Measurements from ENCODE around the gene TM4SF5.

The TM4SF5 gene, protein sequence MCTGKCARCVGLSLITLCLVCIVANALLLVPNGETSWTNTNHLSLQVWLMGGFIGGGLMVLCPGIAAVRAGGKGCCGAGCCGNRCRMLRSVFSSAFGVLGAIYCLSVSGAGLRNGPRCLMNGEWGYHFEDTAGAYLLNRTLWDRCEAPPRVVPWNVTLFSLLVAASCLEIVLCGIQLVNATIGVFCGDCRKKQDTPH

GRCh38 chr17:4771519-4772234, at the start of gene TM4SF5:
TM4SF5 (plus strand) TSS chr17:4771886; CDS start chr17:4771923, 37 bp downstream.
- peak; percentile 8 for DNase-seq (ENCODE audit: low read depth, low spot score)

- no peak for DNase-seq (ENCODE audit: low read depth, low spot score)
These were observed 48.9 kb upstream of the TM4SF5 start for GRCh38 chr17:4722678-4723240.

GRCh38 chr17:4724650-4725049, 47.0 kb upstream of the TM4SF5 start:
- DNase-seq (ENCODE audit: low read depth, low spot score): no peak

GRCh38 chr17:4725646-4726310, 45.9 kb upstream of the TM4SF5 start:
- DNase-seq (ENCODE audit: low read depth, low spot score): no peak

DNA sequence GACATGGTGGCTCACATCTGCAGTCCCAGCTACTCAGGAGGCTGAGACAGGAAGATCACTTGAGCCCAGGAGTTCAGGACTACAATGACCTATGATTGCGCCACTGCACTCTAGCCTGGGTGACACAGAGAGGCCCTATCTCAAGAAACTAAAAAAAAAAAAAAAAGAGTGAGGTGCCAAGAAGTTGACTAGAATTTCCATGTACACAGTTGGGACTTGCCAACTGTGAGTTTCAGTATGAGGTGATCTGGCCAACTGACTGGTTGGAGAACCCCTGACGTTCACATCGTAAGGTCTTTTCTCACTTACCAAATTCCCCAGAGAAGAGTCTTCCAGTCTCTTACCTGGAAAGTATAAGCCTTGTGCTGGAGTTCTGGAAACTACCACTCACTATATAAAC, 43.6 kb upstream of the TM4SF5 start:
- no peak for DNase-seq (ENCODE audit: low read depth, low spot score)

DNA sequence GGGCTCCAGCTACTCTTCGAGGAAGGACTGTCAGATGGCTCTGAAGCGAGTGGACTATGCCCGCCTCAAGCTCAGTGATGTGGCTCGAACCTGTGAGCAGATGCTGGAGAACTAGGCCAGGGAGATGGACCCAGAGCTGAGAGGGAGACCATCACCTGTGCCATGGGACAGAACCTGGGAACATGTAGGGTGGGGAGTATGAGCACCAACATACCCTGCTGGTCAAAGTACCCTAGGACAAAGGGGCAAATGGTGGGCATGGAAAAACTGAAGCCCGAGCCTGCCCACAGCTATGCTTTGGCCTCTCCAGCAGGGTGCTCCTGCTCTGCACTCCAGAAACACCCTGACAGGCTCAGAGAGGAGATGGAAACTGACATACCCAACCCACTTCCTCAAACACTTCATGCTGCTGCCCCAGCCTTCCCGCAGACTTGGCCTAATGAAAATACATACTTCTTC, 38.6 kb upstream of the TM4SF5 start:
- DNase-seq (ENCODE audit: low read depth, low spot score): no peak

GRCh38 chr17:4734857-4735475, 36.7 kb upstream of the TM4SF5 start:
- no peak for DNase-seq (ENCODE audit: low read depth, low spot score)

DNA sequence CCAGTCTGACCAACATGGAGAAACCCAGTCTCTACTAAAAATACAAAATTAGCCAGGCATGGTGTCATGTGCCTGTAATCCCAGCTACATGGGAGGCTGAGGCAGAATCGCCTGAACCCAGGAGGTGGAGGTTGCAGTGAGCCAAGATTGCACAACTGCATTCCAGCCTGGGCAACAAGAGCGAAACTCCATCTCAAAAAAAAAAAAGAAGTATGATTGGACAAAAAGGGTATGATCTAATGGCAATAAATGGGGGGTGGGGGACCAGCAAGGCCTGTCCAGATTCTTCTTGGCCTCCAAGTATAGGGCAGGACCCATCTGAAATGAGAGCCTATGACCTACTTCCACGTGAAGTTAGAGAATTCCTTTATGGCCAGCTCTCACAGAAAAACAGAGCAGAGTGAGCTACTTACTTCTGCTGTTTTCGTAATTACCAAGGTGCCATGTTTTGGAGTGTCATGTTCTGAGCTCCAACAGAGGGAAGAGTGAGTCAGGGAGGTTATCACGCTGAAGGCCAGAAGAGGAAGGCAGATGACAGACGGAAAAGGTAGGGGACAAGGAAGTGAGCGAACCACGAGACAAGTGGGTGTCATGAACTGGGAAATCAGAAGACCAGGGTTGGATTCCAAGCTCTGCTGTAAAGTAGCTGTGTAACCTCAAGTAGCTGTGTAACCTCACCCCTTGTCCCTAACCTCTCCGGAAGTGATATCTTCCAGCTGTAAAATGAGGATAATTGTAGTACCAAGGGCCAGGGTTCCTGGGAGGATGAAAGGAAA, 35.6 kb upstream of the TM4SF5 start:
- DNase-seq (ENCODE audit: low read depth, low spot score): no peak

DNA sequence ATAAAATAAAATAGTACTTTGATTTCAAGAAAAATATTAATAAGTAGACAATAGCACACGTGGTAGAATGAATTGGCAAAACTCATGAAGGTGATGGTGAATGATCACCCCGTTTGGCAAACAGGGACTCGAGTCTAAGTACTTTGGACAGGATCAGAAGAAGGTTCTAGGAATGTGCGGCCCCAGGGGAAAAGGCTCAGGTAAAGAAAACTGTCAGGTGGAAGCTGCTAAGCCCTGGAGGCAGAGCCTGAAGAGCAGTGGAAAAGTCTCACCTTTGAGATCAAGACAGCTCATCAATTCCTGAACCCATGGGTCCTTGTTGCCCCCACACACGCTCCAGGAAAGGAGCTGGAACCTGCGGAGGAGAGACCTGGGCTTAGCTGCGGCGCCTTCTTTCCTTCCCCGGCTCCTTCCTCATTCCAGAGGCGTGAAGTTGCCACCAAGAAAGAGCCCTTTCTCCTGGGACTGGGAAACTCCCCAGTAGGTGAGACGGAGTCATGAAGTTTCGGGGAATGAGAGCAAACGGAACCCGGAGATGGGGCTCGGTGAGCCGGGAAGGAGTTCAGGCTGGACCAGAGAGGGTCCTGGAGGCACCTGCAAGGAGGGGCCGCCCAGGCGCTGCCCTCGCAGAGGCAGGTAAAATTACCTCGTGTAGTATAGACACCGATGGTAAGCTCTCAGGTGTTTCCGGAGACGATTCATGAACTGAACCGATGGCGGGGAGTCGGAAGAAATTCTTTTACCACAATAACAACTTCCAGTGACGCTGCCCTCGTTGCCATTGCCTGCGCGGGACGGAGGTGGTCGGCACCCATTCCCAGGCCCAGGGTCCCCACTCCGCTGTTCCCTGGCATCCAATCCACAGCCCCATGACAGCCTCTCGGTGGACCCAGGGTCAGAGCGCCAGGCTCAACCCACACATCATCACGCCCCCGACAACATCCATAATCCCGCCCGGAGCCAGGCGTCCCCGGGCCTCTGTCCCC, 33.3 kb upstream of the TM4SF5 start:
- DNase-seq (ENCODE audit: low read depth, low spot score): no peak

DNA sequence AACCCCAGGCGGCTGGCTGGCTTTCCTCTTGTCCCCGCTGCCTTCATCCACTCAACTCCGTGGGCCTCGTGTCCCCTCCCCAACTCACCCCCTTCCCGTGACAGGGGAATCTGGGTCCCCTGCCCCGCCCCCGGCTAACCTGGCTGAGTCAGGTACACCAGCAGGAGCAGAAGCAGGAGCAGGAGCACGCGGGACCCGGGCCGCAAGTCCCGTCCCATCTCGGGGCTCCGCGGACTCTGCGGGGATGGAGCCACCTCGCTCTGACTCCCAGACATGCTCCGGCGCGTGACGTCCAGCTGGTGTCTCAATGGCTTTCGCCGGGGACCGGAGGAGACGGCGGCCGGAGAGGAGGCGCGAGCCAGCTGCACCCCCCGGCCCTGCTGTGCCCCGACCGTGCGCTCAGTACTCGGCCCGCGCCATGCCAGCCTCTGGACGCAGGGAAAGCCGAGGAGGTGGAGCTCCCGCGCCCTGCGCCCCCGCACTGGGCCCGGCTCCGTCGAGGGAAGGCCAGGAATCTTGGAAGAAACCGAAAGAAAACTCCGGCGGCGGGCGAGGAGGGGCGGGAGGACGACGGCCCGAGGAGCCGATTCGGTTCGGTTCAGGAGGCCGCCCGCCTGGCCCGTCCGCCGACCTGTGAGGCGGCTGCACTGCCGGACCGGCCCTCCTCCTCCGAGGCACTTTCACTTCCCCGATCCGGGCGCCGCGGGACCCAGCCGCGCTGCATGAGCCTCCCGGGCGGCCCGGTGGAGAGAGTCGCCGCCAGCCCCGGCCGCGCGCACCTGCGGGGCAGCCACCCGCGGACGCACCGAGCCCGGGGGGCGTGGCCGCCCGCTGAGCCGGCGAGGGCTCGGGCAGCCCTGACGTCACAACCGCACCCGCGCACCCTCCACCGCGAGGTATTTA, 32.3 kb upstream of the TM4SF5 start, which contains the start of the genes CXCL16 and ZMYND15:
CXCL16 (minus strand) TSS at position 807 of the 903 bp plus-strand sequence; CDS start at position 218, 589 bp downstream.
ZMYND15 (plus strand) TSS at position 712 of the 903 bp plus-strand sequence. CDS start 716 bp downstream, outside the sequence.
- peak; percentile 65 for DNase-seq (ENCODE audit: low read depth, low spot score)

GRCh38 chr17:4740025-4740351, 31.7 kb upstream of the TM4SF5 start:
- no peak for DNase-seq (ENCODE audit: low read depth, low spot score)

DNA sequence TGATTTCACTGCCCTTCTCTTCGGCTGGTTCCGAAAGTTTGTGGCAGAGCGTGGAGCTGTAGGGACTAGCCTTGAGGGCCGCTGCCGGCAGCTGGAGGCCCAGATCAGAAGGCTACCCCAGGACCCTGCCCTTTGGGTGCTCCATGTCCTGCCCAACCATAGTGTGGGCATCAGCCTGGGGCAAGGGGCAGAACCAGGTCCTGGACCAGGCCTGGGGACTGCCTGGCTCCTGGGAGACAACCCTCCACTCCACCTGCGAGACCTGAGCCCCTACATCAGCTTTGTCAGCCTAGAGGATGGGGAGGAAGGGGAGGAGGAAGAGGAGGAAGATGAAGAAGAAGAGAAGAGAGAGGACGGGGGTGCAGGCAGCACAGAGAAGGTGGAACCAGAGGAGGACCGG, 31.1 kb upstream of the TM4SF5 start:
- DNase-seq (ENCODE audit: low read depth, low spot score): no peak

- DNase-seq (ENCODE audit: low read depth, low spot score): no peak
These were observed 30.1 kb upstream of the TM4SF5 start for GRCh38 chr17:4741544-4741943.

DNA sequence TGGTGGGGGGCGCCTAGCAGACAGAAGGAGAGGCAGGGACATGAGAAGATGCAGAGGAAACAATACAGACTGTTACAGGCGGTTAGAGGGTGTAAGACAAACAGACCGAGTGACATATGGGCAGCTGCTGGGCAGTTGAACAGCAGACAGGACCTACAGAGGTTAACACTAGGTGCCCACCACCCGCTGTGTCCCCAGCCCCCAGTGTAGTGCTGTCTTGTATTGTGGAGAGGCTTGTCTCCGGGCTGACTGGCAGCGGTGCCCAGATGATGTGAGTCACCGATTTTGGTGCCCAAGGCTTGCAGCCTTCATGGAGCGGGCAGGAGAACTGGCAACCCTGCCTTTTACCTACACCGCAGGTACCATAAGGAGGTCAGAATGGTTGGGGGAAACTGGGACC, 29.6 kb upstream of the TM4SF5 start:
- no peak for DNase-seq (ENCODE audit: low read depth, low spot score)

DNA sequence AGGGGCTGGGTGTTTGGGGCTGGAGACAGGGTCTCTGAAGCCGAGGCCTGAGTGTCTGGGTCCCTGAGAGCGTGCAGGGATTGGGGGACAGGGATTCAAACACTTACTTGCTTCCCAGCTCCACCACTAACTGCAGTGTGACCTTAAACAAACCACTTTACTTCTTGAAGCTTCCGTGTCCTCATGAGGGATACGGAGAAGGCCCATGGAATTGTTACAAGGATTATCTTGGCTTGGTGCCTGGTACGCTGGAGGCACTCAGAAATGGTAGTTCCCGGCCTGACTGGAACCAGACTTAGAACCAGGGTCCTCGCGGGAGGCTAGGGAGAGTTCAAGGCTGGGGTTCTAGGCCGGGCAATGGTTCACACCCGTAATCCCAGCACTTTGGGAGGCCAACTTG, 29.1 kb upstream of the TM4SF5 start:
- no peak for DNase-seq (ENCODE audit: low read depth, low spot score)

GRCh38 chr17:4743216-4743615, 28.5 kb upstream of the TM4SF5 start:
- no peak for DNase-seq (ENCODE audit: low read depth, low spot score)

DNA sequence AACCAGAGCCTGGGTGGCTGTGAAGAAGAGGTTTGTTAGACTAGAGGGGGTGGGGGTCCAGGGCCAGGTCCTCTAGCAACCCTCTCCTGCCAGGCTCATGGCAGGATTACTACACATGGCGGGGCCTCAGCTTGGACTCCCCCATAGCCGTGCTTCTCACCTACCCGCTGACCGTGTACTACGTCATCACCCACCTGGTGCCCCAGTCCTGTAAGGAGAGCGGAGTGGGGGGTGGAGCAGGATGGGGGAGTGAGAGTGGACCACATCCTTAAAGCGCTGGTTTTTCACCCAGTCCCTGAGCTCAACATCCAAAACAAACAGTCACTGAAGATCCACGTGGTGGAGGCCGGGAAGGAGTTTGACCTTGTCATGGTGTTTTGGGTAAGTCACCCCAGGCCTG, 27.8 kb upstream of the TM4SF5 start:
- no peak for DNase-seq (ENCODE audit: low read depth, low spot score)

DNA sequence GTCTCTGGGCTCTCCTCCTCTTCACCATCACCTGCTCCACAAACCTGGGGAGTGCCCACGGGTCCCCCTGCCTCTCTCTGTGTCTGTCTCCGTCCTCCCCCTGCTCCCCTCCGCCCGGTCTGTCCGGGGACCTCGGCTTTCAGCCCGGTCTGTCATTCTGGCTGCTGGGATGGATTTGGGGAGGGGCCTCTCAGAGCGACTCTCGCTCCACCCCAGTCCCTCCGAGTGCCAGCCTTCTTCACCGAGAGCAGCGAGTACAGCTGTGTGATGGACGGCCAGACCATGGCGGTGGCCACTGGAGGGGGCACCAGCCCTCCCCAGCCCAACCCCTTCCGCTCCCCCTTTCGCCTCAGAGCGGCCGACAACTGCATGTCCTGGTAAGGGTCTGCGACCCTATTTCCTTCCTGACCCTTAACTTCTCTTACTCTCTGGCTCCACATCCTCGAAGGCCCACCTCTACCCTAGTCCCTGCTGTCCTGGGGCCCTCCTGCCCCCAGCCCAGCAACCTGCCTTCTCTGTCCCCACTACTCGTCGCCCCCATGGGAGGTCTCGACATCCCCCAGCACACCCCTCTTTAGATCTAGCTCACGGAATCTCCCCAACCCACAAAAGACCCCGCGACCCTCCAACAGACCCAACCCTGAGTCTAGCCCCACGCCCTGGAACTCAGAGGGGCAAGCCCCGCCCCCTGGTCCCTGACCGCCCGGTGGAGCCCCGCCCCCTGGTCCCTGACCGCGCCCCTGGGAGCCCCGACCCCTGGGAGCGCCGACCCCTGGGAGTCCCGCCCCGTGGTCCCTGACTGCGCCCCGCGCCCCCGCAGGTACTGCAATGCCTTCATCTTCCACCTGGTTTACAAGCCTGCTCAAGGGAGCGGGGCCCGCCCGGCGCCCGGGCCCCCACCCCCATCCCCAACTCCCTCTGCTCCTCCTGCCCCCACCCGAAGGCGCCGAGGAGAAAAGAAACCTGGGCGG, 26.4 kb upstream of the TM4SF5 start:
- peak; percentile 21 for DNase-seq (ENCODE audit: low read depth, low spot score)
